Ovary (tissue), 3 donors: ENCODE data around the gene DNAH12.
"Not testable (repeated sequence)": the region's sequence is repeated elsewhere in the genome, so short reads cannot be mapped to it uniquely, and the experiment has no call there.

Source experiments
- CTCF ChIP-seq, 3 donors: fragments of 450-650 bp in 2 of 3; fragments of 200-600 bp in 1 of 3; IDR thresholded peaks; one replicate each; pipeline versions ENCODE4 v1.5.1 to v1.8.0; 2016 to 2022; ENCODE audit warnings: antibody characterized with exemption in 3 of 3, mild to moderate bottlenecking in 1 of 3
- EP300 ChIP-seq: sonication (generic); formaldehyde crosslinking; IDR thresholded peaks from one replicate; pipeline ENCODE4 v1.6.1; 2017; ENCODE audit warnings: antibody characterized with exemption
- POLR2A ChIP-seq: fragments of 450-650 bp; IDR thresholded peaks from one replicate; pipeline ENCODE4 v1.6.1; 2017; ENCODE audit warnings: antibody characterized with exemption, mild to moderate bottlenecking, moderate library complexity
- donor health status: DM: no; HTN: no; CAD: no.

GRCh38 chr3:57365089-57365488 is 179.1 kb downstream of the DNAH12 start:
- not testable (repeated sequence) for TF ChIP-seq CTCF (IDR thresholded peaks at IDR 0.05); POLR2A; EP300
